DND-41 (cell line): ENCODE data around the gene GSTA4.
"Not testable (repeated sequence)": the region's sequence is repeated elsewhere in the genome, so short reads cannot be mapped to it uniquely, and the experiment has no call there.

Source experiments
- ATAC-seq: fragments of 200-7000 bp; cut with Tn5 transposase; 3 replicates; pipeline ENCODE4 v1.9.1; 2021; ENCODE audit warnings: low read depth; ENCODE audit not compliant: insufficient read depth
- DNase-seq: peaks from one replicate; pipeline ENCODE4 v3.0.0-alpha.2; 2020
- H2AFZ ChIP-seq: 2 replicates; pipeline ENCODE4 v1.6.0; 2012; ENCODE audit warnings: low read depth, low read length
- H3K27ac ChIP-seq: 2 replicates; pipeline ENCODE4 v1.5.1; 2012; ENCODE audit warnings: low read length, inconsistent platforms
- H3K27me3 ChIP-seq: fragments of 200-600 bp; sonication (generic); 2 replicates; pipeline ENCODE4 v1.6.0; 2012; ENCODE audit warnings: low read length, mild to moderate bottlenecking, inconsistent platforms; ENCODE audit not compliant: insufficient read depth, poor library complexity
- H3K36me3 ChIP-seq: 2 replicates; pipeline ENCODE4 v1.5.1; 2012; ENCODE audit warnings: low read length, inconsistent platforms; ENCODE audit not compliant: insufficient read depth
- H3K4me1 ChIP-seq: 2 replicates; pipeline ENCODE4 v1.5.1; 2012; ENCODE audit warnings: mild to moderate bottlenecking, low read length; ENCODE audit not compliant: insufficient read depth
- H3K4me2 ChIP-seq: 2 replicates; pipeline ENCODE4 v1.6.0; 2012; ENCODE audit warnings: mild to moderate bottlenecking, moderate library complexity, low read length, inconsistent platforms; ENCODE audit not compliant: insufficient read depth
- H3K4me3 ChIP-seq, 2 experiments: fragments of 200-600 bp in 1 of 2; shearing (Covaris generic) in 1 of 2; 2 replicates each; pipeline ENCODE4 v1.5.1; 2012 to 2016; ENCODE audit warnings: inconsistent platforms in 2 of 2, low read length in 2 of 2, mild to moderate bottlenecking in 2 of 2, low read depth in 1 of 2, moderate library complexity in 1 of 2
- H3K79me2 ChIP-seq: 2 replicates; pipeline ENCODE4 v1.6.0; 2012; ENCODE audit warnings: low read length, inconsistent platforms; ENCODE audit not compliant: insufficient read depth
- H3K9ac ChIP-seq: 2 replicates; pipeline ENCODE4 v1.6.0; 2012; ENCODE audit warnings: low read depth, mild to moderate bottlenecking, inconsistent platforms, low read length, moderate library complexity
- H3K9me3 ChIP-seq: 2 replicates; pipeline ENCODE4 v1.5.1; 2012; ENCODE audit warnings: low read length, moderate library complexity, mild to moderate bottlenecking, inconsistent platforms; ENCODE audit not compliant: insufficient read depth, severe bottlenecking
- H4K20me1 ChIP-seq: 2 replicates; pipeline ENCODE4 v1.6.0; 2012; ENCODE audit warnings: low read length; ENCODE audit not compliant: insufficient read depth
- CTCF ChIP-seq: IDR thresholded peaks from 2 replicates; pipeline ENCODE4 v1.5.1; 2012; ENCODE audit warnings: borderline replicate concordance, low read length, moderate library complexity, mild to moderate bottlenecking; ENCODE audit not compliant: poor library complexity, severe bottlenecking; ENCODE audit errors: extremely low read depth
- EZH2 ChIP-seq: IDR thresholded peaks from 3 replicates; pipeline ENCODE4 v1.6.1; 2012; ENCODE audit warnings: borderline replicate concordance, low read depth, mild to moderate bottlenecking, moderate library complexity, low read length, inconsistent platforms; ENCODE audit not compliant: severe bottlenecking

GSTA4 gene

GRCh38 chr6:52946306-52946705, 48.8 kb downstream of the GSTA4 start:
- Histone ChIP-seq H3K4me1 (no peaks in the 10 kb centered on the region), H2AFZ (no peak overlapping the region)

GRCh38 chr6:52942821-52943220, 52.3 kb downstream of the GSTA4 start:
- not testable (repeated sequence) for H3K4me2 ChIP-seq, H3K36me3 ChIP-seq, H3K79me2 ChIP-seq, H4K20me1 ChIP-seq, H2AFZ ChIP-seq, H3K9me3 ChIP-seq, H3K27ac ChIP-seq, H3K4me1 ChIP-seq, ATAC-seq, H3K9ac ChIP-seq, H3K4me3 ChIP-seq, DNase-seq
- peaks cover 11% of the 10 kb centered on the region for H3K27me3 ChIP-seq

More at GRCh38 chr6:52946306-52946705, 48.8 kb downstream of the GSTA4 start:
- Histone ChIP-seq H3K79me2 (no peaks in the 10 kb centered on the region), H3K9ac (no peak overlapping the region), H3K9me3 (no peaks in the 10 kb centered on the region), H3K36me3 (no peaks in the 10 kb centered on the region), H3K4me3 (no peak overlapping the region), H4K20me1 (no peaks in the 10 kb centered on the region), H3K4me2 (no peak overlapping the region), H3K27ac (no peak overlapping the region), H3K27me3 (peaks cover 11% of the 10 kb centered on the region)
- no peak for ATAC-seq
- TF ChIP-seq EZH2 (no peak), CTCF (no peak)
- no peak for DNase-seq

GRCh38 chr6:52942221-52942620, 52.9 kb downstream of the GSTA4 start:
- DNase-seq (no peak), ATAC-seq (no peak)
- Histone ChIP-seq H3K9ac (no peak overlapping the region), H4K20me1 (no peaks in the 10 kb centered on the region), H2AFZ (no peak overlapping the region), H3K36me3 (no peaks in the 10 kb centered on the region), H3K27ac (no peak overlapping the region), H3K4me3 (no peak overlapping the region), H3K27me3 (peaks cover 11% of the 10 kb centered on the region), H3K79me2 (no peaks in the 10 kb centered on the region), H3K4me1 (no peaks in the 10 kb centered on the region), H3K4me2 (no peak overlapping the region), H3K9me3 (no peaks in the 10 kb centered on the region)
- TF ChIP-seq EZH2 (no peak), CTCF (no peak)

- Histone ChIP-seq H3K9me3 (no peaks in the 10 kb centered on the region), H2AFZ (no peak overlapping the region), H3K27ac (no peak overlapping the region), H3K9ac (no peak overlapping the region), H3K79me2 (no peaks in the 10 kb centered on the region), H3K36me3 (no peaks in the 10 kb centered on the region), H3K4me1 (no peaks in the 10 kb centered on the region), H3K27me3 (peaks cover 14% of the 10 kb centered on the region), H4K20me1 (no peaks in the 10 kb centered on the region), H3K4me3 (no peak overlapping the region), H3K4me2 (no peak overlapping the region)
- ATAC-seq (no peak), DNase-seq (no peak)
- no peak for TF ChIP-seq EZH2
- TF ChIP-seq CTCF, result no peak
Observed at GRCh38 chr6:52937908-52938307, 57.2 kb downstream of the GSTA4 start.
